ENCODE measurements around the gene PARVB. TPM values are rescaled to one million over a fixed set of nuclear protein-coding genes. Genes with fewer than 3 reads are reported as not detected.

PARVB gene
- total and polyA plus RNA-seq, 4 experiments from 2014 or later: 3.4 to 17.0 (median 9.8) TPM

GRCh38 chr22:44092636-44093220, 68.6 kb downstream of the PARVB start:
- Histone ChIP-seq H3K4me3 (ENCODE audit: low read length in 2 of 2) (no peak overlapping the region), H3K27me3 (ENCODE audit: insufficient read depth, low read length) (no peaks in the 10 kb centered on the region), H3K4me1 (ENCODE audit: insufficient read depth, low read length) (no peaks in the 10 kb centered on the region), H3K36me3 (ENCODE audit: insufficient read depth, low read length) (no peaks in the 10 kb centered on the region), H3K27ac (ENCODE audit: low read depth, low read length) (no peak overlapping the region), H3K9me3 (ENCODE audit: control insufficient read depth in 1 of 2, low read length in 2 of 2) (no peaks in the 10 kb centered on the region)
- peaks cover 0 to 5% (median 4%) of the 10 kb centered on the region in 4 donors for H3K4me1 Mint-ChIP-seq
- intact Hi-C loops (cut with micrococcal nuclease): no loop called here
- no peaks in the 10 kb centered on the region for H3K9me3 Mint-ChIP-seq
- no peak for DNase-seq
- H3K36me3 Mint-ChIP-seq: peaks cover 0 to 6% of the 10 kb centered on the region in 2 donors
- no peaks in the 10 kb centered on the region for H3K27me3 Mint-ChIP-seq
- CTCF ChIA-PET (ENCODE audit: partially characterized antibody): interaction anchor here (1.0 kb wide), 1 partner anchor 11 kb away, joined by 5 read pairs; no protein-coding TSS in a partner anchor
- no peak overlapping the region for H3K27ac Mint-ChIP-seq
- no peak overlapping the region for H3K4me3 Mint-ChIP-seq
- POLR2A ChIA-PET (ENCODE audit: partially characterized antibody): no interaction called here

- Mint-ChIP-seq H3K4me3 (no peak overlapping the region), H3K27me3 (no peaks in the 10 kb centered on the region), H3K4me1 (peaks cover 0 to 5% (median 4%) of the 10 kb centered on the region in 4 donors), H3K36me3 (peaks cover 0 to 6% of the 10 kb centered on the region in 2 donors), H3K27ac (no peak overlapping the region), H3K9me3 (no peaks in the 10 kb centered on the region)
- H3K4me3 ChIP-seq (ENCODE audit: low read length in 2 of 2): no peak overlapping the region
- no peaks in the 10 kb centered on the region for H3K27me3 ChIP-seq (ENCODE audit: insufficient read depth, low read length)
- H3K36me3 ChIP-seq (ENCODE audit: insufficient read depth, low read length): no peaks in the 10 kb centered on the region
- ChIA-PET CTCF (ENCODE audit: partially characterized antibody) (interaction anchor here (1.1 kb wide), 1 partner anchor 9 kb away, joined by 3 read pairs; no protein-coding TSS in a partner anchor), POLR2A (ENCODE audit: partially characterized antibody) (no interaction called here)
- H3K9me3 ChIP-seq (ENCODE audit: control insufficient read depth in 1 of 2, low read length in 2 of 2): no peaks in the 10 kb centered on the region
- H3K27ac ChIP-seq (ENCODE audit: low read depth, low read length): no peak overlapping the region
- H3K4me1 ChIP-seq (ENCODE audit: insufficient read depth, low read length): no peaks in the 10 kb centered on the region
- DNase-seq: no peak
- intact Hi-C loops (cut with micrococcal nuclease): no loop called here
Measured at GRCh38 chr22:44093791-44094190, 69.7 kb downstream of the PARVB start.

GRCh38 chr22:44094751-44095302, 70.7 kb downstream of the PARVB start:
- Histone ChIP-seq H3K27me3 (ENCODE audit: insufficient read depth, low read length) (no peaks in the 10 kb centered on the region), H3K36me3 (ENCODE audit: insufficient read depth, low read length) (no peaks in the 10 kb centered on the region), H3K9me3 (ENCODE audit: control insufficient read depth in 1 of 2, low read length in 2 of 2) (no peaks in the 10 kb centered on the region), H3K4me3 (ENCODE audit: low read length in 2 of 2) (no peak overlapping the region), H3K4me1 (ENCODE audit: insufficient read depth, low read length) (no peaks in the 10 kb centered on the region), H3K27ac (ENCODE audit: low read depth, low read length) (no peak overlapping the region)
- ChIA-PET POLR2A (ENCODE audit: partially characterized antibody) (no interaction called here), CTCF (ENCODE audit: partially characterized antibody) (interaction anchor here (1.5 kb wide), 1 partner anchor 9 kb away, joined by 3 read pairs; no protein-coding TSS in a partner anchor)
- H3K4me3 Mint-ChIP-seq: no peak overlapping the region
- H3K27me3 Mint-ChIP-seq: no peaks in the 10 kb centered on the region
- H3K4me1 Mint-ChIP-seq: peaks cover 0 to 5% (median 4%) of the 10 kb centered on the region in 4 donors
- H3K27ac Mint-ChIP-seq: no peak overlapping the region
- intact Hi-C loops (cut with micrococcal nuclease): no loop called here
- H3K9me3 Mint-ChIP-seq: no peaks in the 10 kb centered on the region
- DNase-seq: no peak
- peaks cover 0 to 6% of the 10 kb centered on the region in 2 donors for H3K36me3 Mint-ChIP-seq

- DNase-seq: no peak
- H3K36me3 ChIP-seq (ENCODE audit: insufficient read depth, low read length): no peaks in the 10 kb centered on the region
- CTCF ChIA-PET (ENCODE audit: partially characterized antibody): interaction anchor here (0.7 kb wide), 1 partner anchor 11 kb away, joined by 3 read pairs; no protein-coding TSS in a partner anchor
- H3K27me3 ChIP-seq (ENCODE audit: insufficient read depth, low read length): no peaks in the 10 kb centered on the region
- intact Hi-C loops (cut with micrococcal nuclease): no loop called here
- Mint-ChIP-seq H3K9me3 (no peaks in the 10 kb centered on the region), H3K4me1 (no peaks in the 10 kb centered on the region), H3K27me3 (no peaks in the 10 kb centered on the region), H3K27ac (no peak overlapping the region), H3K4me3 (no peak overlapping the region), H3K36me3 (peaks cover 0 to 9% of the 10 kb centered on the region in 2 donors)
- no peaks in the 10 kb centered on the region for H3K9me3 ChIP-seq (ENCODE audit: control insufficient read depth in 1 of 2, low read length in 2 of 2)
- POLR2A ChIA-PET (ENCODE audit: partially characterized antibody): no interaction called here
- no peak overlapping the region for H3K27ac ChIP-seq (ENCODE audit: low read depth, low read length)
- H3K4me3 ChIP-seq (ENCODE audit: low read length in 2 of 2): no peak overlapping the region
- no peaks in the 10 kb centered on the region for H3K4me1 ChIP-seq (ENCODE audit: insufficient read depth, low read length)
Measured at GRCh38 chr22:44096736-44097135, 72.6 kb downstream of the PARVB start.

- Mint-ChIP-seq H3K27ac (no peak overlapping the region), H3K4me1 (no peaks in the 10 kb centered on the region), H3K4me3 (no peak overlapping the region), H3K36me3 (peaks cover 0 to 9% of the 10 kb centered on the region in 2 donors), H3K27me3 (no peaks in the 10 kb centered on the region), H3K9me3 (no peaks in the 10 kb centered on the region)
- H3K36me3 ChIP-seq (ENCODE audit: insufficient read depth, low read length): no peaks in the 10 kb centered on the region
- CTCF ChIA-PET (ENCODE audit: partially characterized antibody): interaction anchor here (0.7 kb wide), 1 partner anchor 12 kb away, joined by 3 read pairs; no protein-coding TSS in a partner anchor
- DNase-seq: no peak
- H3K4me1 ChIP-seq (ENCODE audit: insufficient read depth, low read length): no peaks in the 10 kb centered on the region
- POLR2A ChIA-PET (ENCODE audit: partially characterized antibody): no interaction called here
- H3K27me3 ChIP-seq (ENCODE audit: insufficient read depth, low read length): no peaks in the 10 kb centered on the region
- no peak overlapping the region for H3K4me3 ChIP-seq (ENCODE audit: low read length in 2 of 2)
- H3K9me3 ChIP-seq (ENCODE audit: control insufficient read depth in 1 of 2, low read length in 2 of 2): no peaks in the 10 kb centered on the region
- intact Hi-C loops (cut with micrococcal nuclease): no loop called here
- no peak overlapping the region for H3K27ac ChIP-seq (ENCODE audit: low read depth, low read length)
Measured at GRCh38 chr22:44097263-44098020, 73.3 kb downstream of the PARVB start.

DNA sequence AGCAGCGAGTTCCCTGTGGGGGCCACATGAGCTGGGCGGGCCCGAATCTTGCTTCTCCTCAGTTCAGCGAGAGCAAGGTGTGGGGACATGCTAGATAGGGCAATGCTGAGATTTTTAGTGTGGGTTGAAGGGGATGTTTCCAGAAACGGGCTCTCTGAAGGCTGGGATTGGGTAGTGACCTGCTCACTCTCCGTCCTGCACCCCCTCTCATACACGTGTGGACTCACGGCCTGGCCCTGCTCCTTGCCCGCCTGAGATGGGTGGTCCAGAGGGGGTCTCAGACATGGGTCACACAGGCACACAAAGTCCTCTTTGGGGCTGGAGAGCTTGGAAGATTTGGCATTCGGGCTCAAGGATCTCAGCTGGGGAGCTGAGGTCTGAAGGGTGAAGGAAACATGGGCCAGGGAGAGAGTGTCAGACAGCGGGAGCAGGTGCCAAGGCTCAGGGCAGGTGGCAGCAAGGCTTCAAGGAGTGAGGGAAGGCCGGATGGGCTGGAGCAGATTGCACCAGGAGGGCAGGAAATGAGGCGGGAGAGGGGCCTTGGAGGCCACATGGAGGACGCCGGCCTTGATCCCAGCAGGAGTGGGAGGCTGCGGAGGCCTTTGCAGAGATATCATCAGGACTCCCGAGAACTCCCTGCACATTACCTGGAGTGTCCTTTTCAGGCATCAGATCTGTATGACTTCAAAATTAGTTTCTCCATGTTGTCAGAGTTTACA, 74.1 kb downstream of the PARVB start:
- H3K4me3 Mint-ChIP-seq: no peak overlapping the region
- DNase-seq: no peak
- peaks cover 0 to 9% of the 10 kb centered on the region in 2 donors for H3K36me3 Mint-ChIP-seq
- Histone ChIP-seq H3K36me3 (ENCODE audit: insufficient read depth, low read length) (no peaks in the 10 kb centered on the region), H3K4me1 (ENCODE audit: insufficient read depth, low read length) (no peaks in the 10 kb centered on the region), H3K4me3 (ENCODE audit: low read length in 2 of 2) (no peak overlapping the region), H3K27ac (ENCODE audit: low read depth, low read length) (no peak overlapping the region), H3K9me3 (ENCODE audit: control insufficient read depth in 1 of 2, low read length in 2 of 2) (no peaks in the 10 kb centered on the region), H3K27me3 (ENCODE audit: insufficient read depth, low read length) (no peaks in the 10 kb centered on the region)
- CTCF ChIA-PET (ENCODE audit: partially characterized antibody): no interaction called here
- POLR2A ChIA-PET (ENCODE audit: partially characterized antibody): no interaction called here
- no peaks in the 10 kb centered on the region for H3K9me3 Mint-ChIP-seq
- H3K4me1 Mint-ChIP-seq: no peaks in the 10 kb centered on the region
- no peaks in the 10 kb centered on the region for H3K27me3 Mint-ChIP-seq
- intact Hi-C loops (cut with micrococcal nuclease): no loop called here
- no peak overlapping the region for H3K27ac Mint-ChIP-seq

- H3K36me3 ChIP-seq (ENCODE audit: insufficient read depth, low read length): no peaks in the 10 kb centered on the region
Measured at GRCh38 chr22:44098966-44099530, 74.9 kb downstream of the PARVB start.

More at GRCh38 chr22:44098966-44099530, 74.9 kb downstream of the PARVB start:
- Histone ChIP-seq H3K27me3 (ENCODE audit: insufficient read depth, low read length) (no peaks in the 10 kb centered on the region), H3K9me3 (ENCODE audit: control insufficient read depth in 1 of 2, low read length in 2 of 2) (no peaks in the 10 kb centered on the region), H3K27ac (ENCODE audit: low read depth, low read length) (no peak overlapping the region), H3K4me3 (ENCODE audit: low read length in 2 of 2) (no peak overlapping the region), H3K4me1 (ENCODE audit: insufficient read depth, low read length) (no peaks in the 10 kb centered on the region)
- H3K36me3 Mint-ChIP-seq: peaks cover 0 to 5% of the 10 kb centered on the region in 2 donors
- DNase-seq: no peak
- ChIA-PET POLR2A (ENCODE audit: partially characterized antibody) (no interaction called here), CTCF (ENCODE audit: partially characterized antibody) (no interaction called here)
- H3K27ac Mint-ChIP-seq: peak overlapping the region in 1 of 7 donors; percentile 35
- H3K9me3 Mint-ChIP-seq: no peaks in the 10 kb centered on the region
- H3K4me3 Mint-ChIP-seq: no peak overlapping the region
- no peaks in the 10 kb centered on the region for H3K27me3 Mint-ChIP-seq
- intact Hi-C loops (cut with micrococcal nuclease): no loop called here
- no peaks in the 10 kb centered on the region for H3K4me1 Mint-ChIP-seq

Measured in CD4-positive, alpha-beta memory T cell (primary cell).